ENCODE results near the gene TMX1.

Gene TMX1

DNA sequence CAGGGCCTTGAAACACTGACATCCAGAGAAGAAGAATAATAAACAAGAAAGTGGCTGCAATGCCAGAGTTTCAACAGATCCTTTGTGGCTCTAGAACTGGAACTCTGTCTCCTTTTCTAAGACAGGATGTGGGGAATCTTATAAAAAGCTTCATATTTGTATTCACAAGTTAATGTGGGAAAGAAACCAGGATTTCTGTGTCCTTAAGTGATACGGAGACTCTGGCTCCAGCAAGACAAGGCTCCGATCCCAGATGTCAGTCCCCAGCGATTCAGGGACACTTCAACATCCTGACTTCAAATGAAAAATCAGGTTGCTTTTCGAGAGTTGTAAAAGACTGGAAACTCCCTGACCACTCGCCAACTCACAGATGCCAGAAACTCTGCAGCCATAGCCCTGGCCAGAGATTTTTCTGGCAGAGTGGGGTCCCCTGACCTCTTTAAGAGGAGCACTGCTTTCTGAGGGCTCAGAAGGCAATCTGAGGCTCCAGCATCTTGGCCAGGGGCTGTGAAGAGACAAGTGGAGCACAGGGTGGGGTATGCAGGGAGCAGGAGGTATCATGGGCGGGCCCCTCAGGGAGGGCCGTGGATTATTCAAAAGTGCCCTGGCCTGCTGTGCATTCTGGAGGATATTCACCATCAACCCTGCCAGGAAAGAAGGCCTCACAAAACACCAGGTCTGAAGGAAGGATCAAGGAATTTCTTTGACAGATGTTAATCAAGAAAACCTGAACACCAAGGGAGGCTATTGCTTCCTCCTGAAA lies 53.3 kb downstream of the TMX1 start:
- no peak for DNase-seq (ENCODE audit: low spot score)

- no peak for DNase-seq (ENCODE audit: low spot score)
Observed at GRCh38 chr14:51293912-51294389, 53.9 kb downstream of the TMX1 start.

DNA sequence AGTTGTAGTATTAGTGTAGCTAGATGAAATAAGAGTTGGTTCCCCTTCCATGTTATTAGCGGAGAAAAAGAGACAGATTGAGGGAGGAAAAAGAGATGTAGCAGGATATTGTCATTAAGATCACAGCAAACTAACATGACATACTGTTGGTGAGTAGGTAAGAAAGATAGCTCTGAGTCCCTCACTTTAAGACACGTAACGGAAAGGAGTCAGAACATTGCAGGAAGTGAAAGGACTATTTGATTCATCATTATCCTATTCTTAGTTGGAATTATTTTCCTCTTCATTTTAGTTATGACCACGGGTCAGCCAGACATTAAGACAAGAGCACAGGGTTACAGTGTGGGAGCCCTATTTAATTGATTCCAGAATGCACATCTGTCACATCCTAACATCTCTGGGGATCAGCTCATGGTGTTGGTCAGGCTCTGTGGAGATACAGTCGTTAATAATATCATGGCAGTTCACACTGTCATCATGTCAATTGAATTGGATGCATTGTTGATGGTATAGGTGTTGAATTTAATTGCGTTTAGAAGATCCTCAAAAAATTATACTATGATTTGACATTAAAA lies 55.0 kb downstream of the TMX1 start:
- DNase-seq (ENCODE audit: low spot score) = no peak

- DNase-seq (ENCODE audit: low spot score) = no peak
Observed at GRCh38 chr14:51295646-51296263, 55.7 kb downstream of the TMX1 start.

DNA sequence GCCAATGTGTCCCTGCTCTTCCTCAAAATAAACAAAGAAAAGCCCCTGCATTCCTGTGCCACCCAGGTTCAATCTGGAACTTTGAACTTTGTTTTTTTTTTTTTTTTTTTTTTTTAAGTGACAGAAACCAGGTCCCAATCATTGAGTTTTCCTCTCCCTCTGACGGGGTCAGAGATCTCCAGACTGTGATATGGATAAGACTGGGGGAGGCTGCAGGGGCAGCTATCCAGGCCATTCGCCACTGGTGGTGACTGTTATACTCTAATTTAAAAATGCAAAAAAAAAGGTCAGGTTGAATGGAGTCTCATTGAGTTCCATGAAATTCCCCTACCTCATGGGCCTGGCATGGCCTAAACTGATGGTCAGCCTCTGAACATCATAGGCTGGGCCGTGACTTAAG lies 57.0 kb downstream of the TMX1 start:
- DNase-seq (ENCODE audit: low spot score) = no peak

- DNase-seq (ENCODE audit: low spot score) = no peak
Observed at GRCh38 chr14:51298895-51299294, 58.8 kb downstream of the TMX1 start.

DNA sequence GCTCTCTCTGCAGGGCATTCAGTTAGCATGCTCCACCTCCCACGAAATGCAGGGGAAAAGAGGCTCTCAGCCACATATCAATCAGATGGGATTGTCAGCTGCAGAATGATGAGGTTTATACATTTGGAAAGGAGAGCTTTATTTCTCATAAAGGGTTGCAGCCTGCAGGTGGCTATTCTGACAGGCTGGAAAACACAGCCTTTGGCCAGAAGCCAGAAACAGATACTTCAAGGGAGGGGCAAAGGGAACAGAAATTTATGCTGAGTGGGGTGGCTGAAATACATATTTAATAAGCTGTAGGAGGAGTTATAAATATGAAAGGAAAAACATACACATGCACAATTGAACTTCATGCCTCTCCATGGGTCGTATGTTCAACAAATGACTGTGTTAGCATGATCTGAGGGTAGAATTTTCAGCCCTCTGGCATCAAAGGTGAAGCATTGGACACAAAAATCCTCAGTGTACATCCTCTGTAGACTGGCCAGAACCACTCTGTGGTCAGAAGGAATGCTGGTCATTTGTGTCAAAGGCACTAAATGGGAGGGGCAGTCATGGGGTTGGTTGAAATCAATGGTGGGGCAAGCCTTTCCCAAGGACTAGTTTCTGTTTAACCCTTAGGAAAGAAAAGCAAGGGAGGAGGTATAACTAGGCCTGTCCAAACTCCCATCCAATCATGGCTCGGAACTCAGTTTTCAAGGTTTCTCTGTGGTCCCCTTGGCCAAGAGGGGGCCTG lies 62.4 kb downstream of the TMX1 start:
- no peak for DNase-seq (ENCODE audit: low spot score)

DNA sequence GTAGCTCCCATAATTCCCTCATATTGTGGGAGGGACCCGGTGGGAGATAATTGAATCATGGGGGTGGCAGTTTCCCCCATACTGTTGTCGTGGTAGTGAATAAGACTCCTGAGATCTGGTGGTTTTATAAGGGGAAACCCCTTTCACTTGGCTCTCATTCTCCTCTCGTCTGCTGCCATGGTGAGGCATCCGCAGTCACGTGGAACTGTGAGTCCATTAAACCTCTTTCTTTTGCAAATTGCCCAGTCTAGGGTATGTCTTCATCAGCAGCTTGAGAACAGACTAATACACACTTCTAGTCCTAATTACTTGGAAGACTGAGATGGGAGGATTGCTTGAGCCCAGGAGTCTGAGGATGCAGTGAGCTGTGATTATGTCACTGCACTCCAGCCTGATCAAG lies 64.4 kb downstream of the TMX1 start:
- DNase-seq (ENCODE audit: low spot score) = no peak

GRCh38 chr14:51304941-51305340 lies 64.9 kb downstream of the TMX1 start:
- no peak for DNase-seq (ENCODE audit: low spot score)

- no peak for DNase-seq (ENCODE audit: low spot score)
Observed at GRCh38 chr14:51305751-51306150, 65.7 kb downstream of the TMX1 start.
